H9 (cell line): ENCODE data around the gene CEP112. TPM values are rescaled to one million over a fixed set of nuclear protein-coding genes. Genes with fewer than 3 reads are reported as not detected.
"Not testable (repeated sequence)": the region's sequence is repeated elsewhere in the genome, so short reads cannot be mapped to it uniquely, and the experiment has no call there.

Experiments used
- DNase-seq: peaks from one replicate; pipeline ENCODE4 v3.0.0-alpha.2; 2017
- H2AFZ ChIP-seq: one replicate; pipeline ENCODE4 v1.6.1; 2013; ENCODE audit warnings: mild to moderate bottlenecking, low read length, control low read depth, moderate library complexity
- H2AK5ac ChIP-seq: 2 replicates; pipeline ENCODE4 v1.6.1; 2013; ENCODE audit warnings: low read length, control low read depth, mixed read lengths; ENCODE audit not compliant: insufficient read length
- H2BK120ac ChIP-seq: one replicate; pipeline ENCODE4 v1.6.1; 2013; ENCODE audit warnings: low read depth, mild to moderate bottlenecking, low read length, control low read depth, inconsistent platforms; ENCODE audit not compliant: poor library complexity, severe bottlenecking
- H2BK12ac ChIP-seq: 2 replicates; pipeline ENCODE4 v1.6.1; 2013; ENCODE audit warnings: low read length, control low read depth, mixed read lengths, low read depth; ENCODE audit not compliant: insufficient read length
- H2BK15ac ChIP-seq: 2 replicates; pipeline ENCODE4 v1.6.1; 2013; ENCODE audit warnings: low read depth, low read length, control low read depth
- H2BK20ac ChIP-seq: one replicate; pipeline ENCODE4 v1.6.1; 2013; ENCODE audit warnings: low read depth, mild to moderate bottlenecking, low read length, control low read depth, inconsistent platforms; ENCODE audit not compliant: poor library complexity, severe bottlenecking
- H2BK5ac ChIP-seq: 2 replicates; pipeline ENCODE4 v1.6.1; 2013; ENCODE audit warnings: low read length, control low read depth, mixed read lengths; ENCODE audit not compliant: insufficient read length
- H3K14ac ChIP-seq: 2 replicates; pipeline ENCODE4 v1.6.1; 2013; ENCODE audit warnings: low read length, control low read depth; ENCODE audit not compliant: insufficient read depth
- H3K18ac ChIP-seq: 2 replicates; pipeline ENCODE4 v1.6.1; 2013; ENCODE audit warnings: low read depth, mild to moderate bottlenecking, mixed read lengths, low read length, control low read depth; ENCODE audit not compliant: insufficient read length
- H3K23ac ChIP-seq: 2 replicates; pipeline ENCODE4 v1.6.1; 2013; ENCODE audit warnings: low read length, control low read depth, mixed read lengths, low read depth; ENCODE audit not compliant: insufficient read length
- H3K23me2 ChIP-seq: 2 replicates; pipeline ENCODE4 v1.6.1; 2013; ENCODE audit warnings: low read depth, mild to moderate bottlenecking, mixed read lengths, low read length, control low read depth; ENCODE audit not compliant: insufficient read length, poor library complexity, severe bottlenecking
- H3K27ac ChIP-seq: 2 replicates; pipeline ENCODE4 v1.5.1; 2013; ENCODE audit warnings: low read length, control low read depth, mixed read lengths, low read depth; ENCODE audit not compliant: insufficient read length
- H3K27me3 ChIP-seq: 2 replicates; pipeline ENCODE4 v1.6.1; 2013; ENCODE audit warnings: low read length, control low read depth, inconsistent platforms; ENCODE audit not compliant: insufficient read depth
- H3K4ac ChIP-seq: 2 replicates; pipeline ENCODE4 v1.6.1; 2013; ENCODE audit warnings: low read depth, mild to moderate bottlenecking, control low read depth, inconsistent platforms, low read length, moderate library complexity
- H3K4me1 ChIP-seq: 2 replicates; pipeline ENCODE4 v1.6.1; 2013; ENCODE audit warnings: low read length, control low read depth, inconsistent platforms; ENCODE audit not compliant: insufficient read depth
- H3K4me2 ChIP-seq: 2 replicates; pipeline ENCODE4 v1.6.1; 2013; ENCODE audit warnings: low read length, control low read depth, mixed read lengths; ENCODE audit not compliant: insufficient read length, insufficient read depth
- H3K56ac ChIP-seq: 2 replicates; pipeline ENCODE4 v1.6.1; 2013; ENCODE audit warnings: low read depth, mild to moderate bottlenecking, mixed read lengths, low read length, control low read depth; ENCODE audit not compliant: insufficient read length
- H3K79me1 ChIP-seq: 2 replicates; pipeline ENCODE4 v1.6.1; 2013; ENCODE audit warnings: low read depth, mild to moderate bottlenecking, moderate library complexity, low read length, control low read depth, inconsistent platforms; ENCODE audit not compliant: insufficient read depth, poor library complexity, severe bottlenecking
- H3K79me2 ChIP-seq: 2 replicates; pipeline ENCODE4 v1.6.1; 2013; ENCODE audit warnings: low read length, control low read depth, inconsistent platforms; ENCODE audit not compliant: insufficient read depth
- H3K9ac ChIP-seq: 2 replicates; pipeline ENCODE4 v1.6.1; 2013; ENCODE audit warnings: low read length, control low read depth, mixed read lengths; ENCODE audit not compliant: insufficient read length; ENCODE audit errors: extremely low read depth
- H3K9me3 ChIP-seq: one replicate; pipeline ENCODE4 v1.6.1; 2013; ENCODE audit warnings: low read depth, low read length, inconsistent platforms; ENCODE audit not compliant: control insufficient read depth
- H3T11ph ChIP-seq: one replicate; pipeline ENCODE4 v1.6.1; 2013; ENCODE audit warnings: mild to moderate bottlenecking, low read length, control low read depth, inconsistent platforms
- H4K20me1 ChIP-seq: one replicate; pipeline ENCODE4 v1.6.1; 2013; ENCODE audit not compliant: control insufficient read depth, insufficient read length, insufficient read depth
- H4K5ac ChIP-seq: 2 replicates; pipeline ENCODE4 v1.6.1; 2013; ENCODE audit warnings: low read depth, mild to moderate bottlenecking, mixed read lengths, low read length, control low read depth; ENCODE audit not compliant: insufficient read length
- H4K8ac ChIP-seq: replicated peaks from 2 replicates; pipeline ENCODE4 v1.6.1; 2013; ENCODE audit warnings: low read length, control low read depth, mixed read lengths, low read depth; ENCODE audit not compliant: insufficient read length
- H4K91ac ChIP-seq: 2 replicates; pipeline ENCODE4 v1.6.1; 2013; ENCODE audit warnings: low read depth, mild to moderate bottlenecking, moderate library complexity, mixed read lengths, low read length, control low read depth; ENCODE audit not compliant: insufficient read length
- H3K27ac Mint-ChIP-seq, 3 experiments: 2 replicates in 2 of 3; 3 replicates in 1 of 3; pipeline ENCODE4 v1.8.0; 2020 to 2021; ENCODE audit warnings: mixed read lengths in 3 of 3, mild to moderate bottlenecking in 1 of 3, moderate library complexity in 1 of 3
- H3K27me3 Mint-ChIP-seq: 2 replicates; pipeline ENCODE4 v1.8.0; 2021; ENCODE audit warnings: low read depth, mild to moderate bottlenecking, moderate library complexity, mixed read lengths
- H3K36me3 Mint-ChIP-seq, 3 experiments: 2 replicates in 2 of 3; 3 replicates in 1 of 3; pipeline ENCODE4 v1.8.0; 2020 to 2021; ENCODE audit warnings: low read depth in 3 of 3, mixed read lengths in 3 of 3; ENCODE audit not compliant: insufficient read depth in 1 of 3
- H3K4me1 Mint-ChIP-seq, 2 experiments: 2 replicates each; pipeline ENCODE4 v1.8.0; 2020; ENCODE audit warnings: mixed read lengths in 2 of 2
- H3K4me3 Mint-ChIP-seq, 2 experiments: 2 replicates in 1 of 2; 3 replicates in 1 of 2; pipeline ENCODE4 v1.8.0; 2020 to 2021; ENCODE audit warnings: mild to moderate bottlenecking in 2 of 2, mixed read lengths in 2 of 2, moderate library complexity in 1 of 2
- H3K9me3 Mint-ChIP-seq, 2 experiments: 2 replicates in 1 of 2; 3 replicates in 1 of 2; pipeline ENCODE4 v1.8.0; 2020; ENCODE audit warnings: mild to moderate bottlenecking in 2 of 2, mixed read lengths in 2 of 2, moderate library complexity in 1 of 2
- WGBS: extraction: QIAGEN DNeasy Blood & Tissue Kit; methylation state at CpG from one replicate; pipeline ENCODE4 v1.1.7; 2013; ENCODE audit warnings: missing lambda C conversion rate, low lambda C conversion rate, mixed read lengths; ENCODE audit not compliant: insufficient read length; ENCODE audit errors: extremely low coverage; 5-methylcytosine and 5-hydroxymethylcytosine counted together
- total RNA-seq: library from RNA; stranded (reverse); gene quantifications from 2 replicates; pipeline ENCODE4 v1.2.1, GENCODE V29; 2021
- TF ChIP-seq, protein P1 (sequence below): fragments of 200-600 bp; sonication (generic); conservative IDR thresholded peaks from 3 replicates; pipeline ENCODE4 v1.8.0; 2021; ENCODE audit warnings: antibody characterized with exemption, mild to moderate bottlenecking

CEP112 gene
- total RNA-seq, 1 experiment from 2014 or later: 5.4 TPM

- H3K23ac ChIP-seq: no peak overlapping the region
- no peak overlapping the region for H2BK20ac ChIP-seq
- H3K4ac ChIP-seq: no peak overlapping the region
- H3K79me1 ChIP-seq: no peaks in the 10 kb centered on the region
- no peaks in the 10 kb centered on the region for H3K4me1 ChIP-seq
- no peak overlapping the region for H2AFZ ChIP-seq
- no peak overlapping the region for H3K27ac ChIP-seq
- no peak overlapping the region for H4K91ac ChIP-seq
- 100% methylated on average over 2 of the region's 2 CpGs for WGBS
- no peaks in the 10 kb centered on the region for H3K23me2 ChIP-seq
- no peak overlapping the region for H2BK120ac ChIP-seq
- H2BK5ac ChIP-seq: no peak overlapping the region
- H3K14ac ChIP-seq: no peak overlapping the region
- H2BK12ac ChIP-seq: no peak overlapping the region
- H3T11ph ChIP-seq: no peak overlapping the region
- no peak overlapping the region for H3K18ac ChIP-seq
- no peaks in the 10 kb centered on the region for H3K79me2 ChIP-seq
- Mint-ChIP-seq H3K4me3 (no peak overlapping the region), H3K36me3 (peaks cover 18 to 23% (median 19%) of the 10 kb centered on the region in 3 experiments), H3K27me3 (no peaks in the 10 kb centered on the region), H3K9me3 (peaks cover 27 to 38% of the 10 kb centered on the region in 2 experiments), H3K27ac (no peak overlapping the region), H3K4me1 (no peaks in the 10 kb centered on the region)
- no peak for DNase-seq
- no peak overlapping the region for H2BK15ac ChIP-seq
- H3K9ac ChIP-seq: no peak overlapping the region
- no peaks in the 10 kb centered on the region for H3K27me3 ChIP-seq
- no peaks in the 10 kb centered on the region for H3K9me3 ChIP-seq
- TF ChIP-seq, protein P1, sequence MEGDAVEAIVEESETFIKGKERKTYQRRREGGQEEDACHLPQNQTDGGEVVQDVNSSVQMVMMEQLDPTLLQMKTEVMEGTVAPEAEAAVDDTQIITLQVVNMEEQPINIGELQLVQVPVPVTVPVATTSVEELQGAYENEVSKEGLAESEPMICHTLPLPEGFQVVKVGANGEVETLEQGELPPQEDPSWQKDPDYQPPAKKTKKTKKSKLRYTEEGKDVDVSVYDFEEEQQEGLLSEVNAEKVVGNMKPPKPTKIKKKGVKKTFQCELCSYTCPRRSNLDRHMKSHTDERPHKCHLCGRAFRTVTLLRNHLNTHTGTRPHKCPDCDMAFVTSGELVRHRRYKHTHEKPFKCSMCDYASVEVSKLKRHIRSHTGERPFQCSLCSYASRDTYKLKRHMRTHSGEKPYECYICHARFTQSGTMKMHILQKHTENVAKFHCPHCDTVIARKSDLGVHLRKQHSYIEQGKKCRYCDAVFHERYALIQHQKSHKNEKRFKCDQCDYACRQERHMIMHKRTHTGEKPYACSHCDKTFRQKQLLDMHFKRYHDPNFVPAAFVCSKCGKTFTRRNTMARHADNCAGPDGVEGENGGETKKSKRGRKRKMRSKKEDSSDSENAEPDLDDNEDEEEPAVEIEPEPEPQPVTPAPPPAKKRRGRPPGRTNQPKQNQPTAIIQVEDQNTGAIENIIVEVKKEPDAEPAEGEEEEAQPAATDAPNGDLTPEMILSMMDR: no peak
- no peak overlapping the region for H3K4me2 ChIP-seq
- H3K56ac ChIP-seq: no peak overlapping the region
- no peak overlapping the region for H4K8ac ChIP-seq
- H2AK5ac ChIP-seq: no peak overlapping the region
- no peak overlapping the region for H4K5ac ChIP-seq
- H4K20me1 ChIP-seq: no peaks in the 10 kb centered on the region
These were observed 382.6 kb downstream of the CEP112 start for GRCh38 chr17:65809366-65809765.

GRCh38 chr17:65808566-65808965 is 383.4 kb downstream of the CEP112 start:
- H3K4me1 ChIP-seq, DNase-seq, H3K79me2 ChIP-seq, H2AFZ ChIP-seq, H3K27me3 ChIP-seq, H3K56ac ChIP-seq, H3K9me3 ChIP-seq, H2BK20ac ChIP-seq, H4K5ac ChIP-seq, H4K8ac ChIP-seq, H3K27ac ChIP-seq, H4K20me1 ChIP-seq, H3K27me3 Mint-ChIP-seq, H2BK12ac ChIP-seq, H2AK5ac ChIP-seq, H3K4me2 ChIP-seq, H4K91ac ChIP-seq, H3K18ac ChIP-seq, H2BK5ac ChIP-seq, H3K23me2 ChIP-seq, H3K4me1 Mint-ChIP-seq, H3K4ac ChIP-seq, H3K14ac ChIP-seq, H2BK15ac ChIP-seq, H3T11ph ChIP-seq, H3K79me1 ChIP-seq, H3K23ac ChIP-seq, H3K4me3 Mint-ChIP-seq, H3K9ac ChIP-seq, H2BK120ac ChIP-seq, H3K27ac Mint-ChIP-seq: not testable (repeated sequence)
- H3K9me3 Mint-ChIP-seq: peaks cover 27 to 38% of the 10 kb centered on the region in 2 experiments
- H3K36me3 Mint-ChIP-seq: peaks cover 18 to 23% (median 19%) of the 10 kb centered on the region in 3 experiments
- no CpG with 5 or more reads among the region's 1 CpG for WGBS
